ENCODE results near the gene KSR1. TPM values are rescaled to one million over a fixed set of nuclear protein-coding genes. Genes with fewer than 3 reads are reported as not detected.

Gene KSR1
- total and polyA plus RNA-seq, 3 donors from 2014 or later, result 44.8 to 80.7 (median 63.7) TPM

- no peak for DNase-seq
- Histone ChIP-seq H3K27me3 (no peaks in the 10 kb centered on the region), H3K27ac (no peak overlapping the region), H3K9me3 (no peaks in the 10 kb centered on the region), H3K4me3 (no peak overlapping the region), H3K4me1 (peaks cover 7% of the 10 kb centered on the region), H3K36me3 (ENCODE audit: low read depth, missing control alignments) (no peaks in the 10 kb centered on the region)
- 76 to 87% methylated on average over 15 of the region's 15 CpGs for WGBS, 2 donors
- TF ChIP-seq POLR2A (IDR thresholded peaks at IDR 0.05) (no peak), CTCF (IDR thresholded peaks at IDR 0.05) (no peak)
- intact Hi-C loops (cut with DNase I; ENCODE audit: low total_unique reads), result no loop called here
Measured at GRCh38 chr17:27506348-27507218, 50.3 kb downstream of the KSR1 start.

GRCh38 chr17:27511168-27511883, 55.1 kb downstream of the KSR1 start:
- no peak for DNase-seq
- H3K4me1 ChIP-seq, result no peaks in the 10 kb centered on the region
- no peaks in the 10 kb centered on the region for H3K36me3 ChIP-seq (ENCODE audit: low read depth, missing control alignments)
- H3K4me3 ChIP-seq, result no peak overlapping the region
- TF ChIP-seq CTCF (IDR thresholded peaks at IDR 0.05) (no peak), POLR2A (IDR thresholded peaks at IDR 0.05) (no peak)
- intact Hi-C loops (cut with DNase I; ENCODE audit: low total_unique reads), result no loop called here
- H3K27me3 ChIP-seq, result no peaks in the 10 kb centered on the region
- no peaks in the 10 kb centered on the region for H3K9me3 ChIP-seq
- H3K27ac ChIP-seq, result no peak overlapping the region
- 65 to 66% methylated on average over 7 to 10 of the region's 10 CpGs for WGBS, 2 donors

GRCh38 chr17:27512031-27512430, 55.8 kb downstream of the KSR1 start:
- no peak for TF ChIP-seq CTCF (IDR thresholded peaks at IDR 0.05)
- TF ChIP-seq POLR2A (IDR thresholded peaks at IDR 0.05), result no peak
- Histone ChIP-seq H3K9me3 (no peaks in the 10 kb centered on the region), H3K27ac (no peak overlapping the region), H3K4me1 (no peaks in the 10 kb centered on the region), H3K27me3 (no peaks in the 10 kb centered on the region), H3K36me3 (ENCODE audit: low read depth, missing control alignments) (no peaks in the 10 kb centered on the region), H3K4me3 (no peak overlapping the region)
- intact Hi-C loops (cut with DNase I; ENCODE audit: low total_unique reads), result no loop called here
- WGBS, 2 donors, result 74 to 75% methylated on average over 2 of the region's 2 CpGs
- no peak for DNase-seq

GRCh38 chr17:27512511-27513346, 56.5 kb downstream of the KSR1 start:
- Histone ChIP-seq H3K4me1 (no peaks in the 10 kb centered on the region), H3K4me3 (no peak overlapping the region), H3K9me3 (no peaks in the 10 kb centered on the region), H3K36me3 (ENCODE audit: low read depth, missing control alignments) (no peaks in the 10 kb centered on the region), H3K27ac (no peak overlapping the region), H3K27me3 (no peaks in the 10 kb centered on the region)
- intact Hi-C loops (cut with DNase I; ENCODE audit: low total_unique reads), result no loop called here
- TF ChIP-seq POLR2A (IDR thresholded peaks at IDR 0.05) (no peak), CTCF (IDR thresholded peaks at IDR 0.05) (no peak)
- 85 to 87% methylated on average over 15 of the region's 15 CpGs for WGBS, 2 donors
- no peak for DNase-seq

All from testis (tissue), 3 donors.